ENCODE data around the gene ATP6V0B. TPM values are rescaled to one million over a fixed set of nuclear protein-coding genes. Genes with fewer than 3 reads are reported as not detected.

ATP6V0B gene
- polyA plus RNA-seq, 4 donors = 104 to 245 (median 161) TPM

GRCh38 chr1:43933386-43934100, 41.2 kb upstream of the ATP6V0B start, which contains the start of gene ARTN:
TSS of gene ARTN (plus strand) at chr1:43933801. CDS start at chr1:43935657, 1,856 bp downstream.
- Histone ChIP-seq H3K27ac (ENCODE audit: low read depth in 1 of 3, low read length in 2 of 3) (no peak within 1 kb of the TSS), H3K4me3 (ENCODE audit: low read depth in 1 of 3, low read length in 3 of 3) (peak within 1 kb of the TSS in 2 of 3 donors; percentile 10 to 44), H3K9me3 (ENCODE audit: control insufficient read depth in 2 of 2, insufficient read depth in 1 of 2, low read depth in 1 of 2, low read length in 1 of 2) (no peaks in the 10 kb centered on the region), H3K4me1 (ENCODE audit: control insufficient read depth in 3 of 3, insufficient read depth in 2 of 3, low read depth in 1 of 3, low read length in 2 of 3) (peaks cover 0 to 34% (median 5%) of the 10 kb centered on the region in 3 donors), H3K27me3 (ENCODE audit: control insufficient read depth in 3 of 3, insufficient read depth in 3 of 3, low read length in 3 of 3) (peaks cover 0 to 24% (median 5%) of the 10 kb centered on the region in 3 donors), H3K36me3 (ENCODE audit: control insufficient read depth in 3 of 3, insufficient read depth in 2 of 3, low read depth in 1 of 3, low read length in 3 of 3) (peaks cover 0 to 15% (median 0%) of the 10 kb centered on the region in 3 donors)
- FAIRE-seq (no peak), DNase-seq (peak; percentile 56 to 79)
- WGBS, 3 donors = 2 to 10% (median 3%) methylated on average over 32 to 42 of the region's 42 CpGs

GRCh38 chr1:43934101-43934985, 40.4 kb upstream of the ATP6V0B start:
- DNase-seq (peak; percentile 55 to 64), FAIRE-seq (no peak)
- 20 to 30% (median 22%) methylated on average over 12 to 13 of the region's 13 CpGs for WGBS, 3 donors
- no peak overlapping the region for H3K27ac ChIP-seq (ENCODE audit: low read depth in 1 of 3, low read length in 2 of 3)
- H3K27me3 ChIP-seq (ENCODE audit: control insufficient read depth in 3 of 3, insufficient read depth in 3 of 3, low read length in 3 of 3) = peaks cover 0 to 24% (median 5%) of the 10 kb centered on the region in 3 donors
- H3K4me1 ChIP-seq (ENCODE audit: control insufficient read depth in 3 of 3, insufficient read depth in 2 of 3, low read depth in 1 of 3, low read length in 2 of 3) = peaks cover 0 to 34% (median 5%) of the 10 kb centered on the region in 3 donors
- peaks cover 0 to 15% (median 0%) of the 10 kb centered on the region in 3 donors for H3K36me3 ChIP-seq (ENCODE audit: control insufficient read depth in 3 of 3, insufficient read depth in 2 of 3, low read depth in 1 of 3, low read length in 3 of 3)
- peak overlapping the region in 2 of 3 donors; percentile 10 to 44 for H3K4me3 ChIP-seq (ENCODE audit: low read depth in 1 of 3, low read length in 3 of 3)
- H3K9me3 ChIP-seq (ENCODE audit: control insufficient read depth in 2 of 2, insufficient read depth in 1 of 2, low read depth in 1 of 2, low read length in 1 of 2) = no peaks in the 10 kb centered on the region

GRCh38 chr1:43934986-43935324, 39.8 kb upstream of the ATP6V0B start:
- FAIRE-seq = no peak

GRCh38 chr1:43935711-43936427, 38.9 kb upstream of the ATP6V0B start:
- Histone ChIP-seq H3K9me3 (ENCODE audit: control insufficient read depth in 2 of 2, insufficient read depth in 1 of 2, low read depth in 1 of 2, low read length in 1 of 2) (no peaks in the 10 kb centered on the region), H3K4me1 (ENCODE audit: control insufficient read depth in 3 of 3, insufficient read depth in 2 of 3, low read depth in 1 of 3, low read length in 2 of 3) (peaks cover 0 to 34% (median 5%) of the 10 kb centered on the region in 3 donors), H3K4me3 (ENCODE audit: low read depth in 1 of 3, low read length in 3 of 3) (peak overlapping the region; percentile 14 to 47 (median 38)), H3K27ac (ENCODE audit: low read depth in 1 of 3, low read length in 2 of 3) (no peak overlapping the region), H3K36me3 (ENCODE audit: control insufficient read depth in 3 of 3, insufficient read depth in 2 of 3, low read depth in 1 of 3, low read length in 3 of 3) (peaks cover 0 to 5% (median 0%) of the 10 kb centered on the region in 3 donors), H3K27me3 (ENCODE audit: control insufficient read depth in 3 of 3, insufficient read depth in 3 of 3, low read length in 3 of 3) (peaks cover 0 to 24% (median 5%) of the 10 kb centered on the region in 3 donors)
- no peak for FAIRE-seq
- 10 to 14% (median 12%) methylated on average over 30 to 48 of the region's 48 CpGs for WGBS, 3 donors
- peak in 1 of 2 donors; percentile 37 for DNase-seq

More at GRCh38 chr1:43934986-43935324, 39.8 kb upstream of the ATP6V0B start:
- H3K4me1 ChIP-seq (ENCODE audit: control insufficient read depth in 3 of 3, insufficient read depth in 2 of 3, low read depth in 1 of 3, low read length in 2 of 3) = peaks cover 0 to 34% (median 5%) of the 10 kb centered on the region in 3 donors
- peaks cover 0 to 24% (median 5%) of the 10 kb centered on the region in 3 donors for H3K27me3 ChIP-seq (ENCODE audit: control insufficient read depth in 3 of 3, insufficient read depth in 3 of 3, low read length in 3 of 3)
- no peak overlapping the region for H3K4me3 ChIP-seq (ENCODE audit: low read depth in 1 of 3, low read length in 3 of 3)
- peaks cover 0 to 13% (median 0%) of the 10 kb centered on the region in 3 donors for H3K36me3 ChIP-seq (ENCODE audit: control insufficient read depth in 3 of 3, insufficient read depth in 2 of 3, low read depth in 1 of 3, low read length in 3 of 3)
- no peak for DNase-seq
- H3K9me3 ChIP-seq (ENCODE audit: control insufficient read depth in 2 of 2, insufficient read depth in 1 of 2, low read depth in 1 of 2, low read length in 1 of 2) = no peaks in the 10 kb centered on the region
- H3K27ac ChIP-seq (ENCODE audit: low read depth in 1 of 3, low read length in 2 of 3) = no peak overlapping the region
- WGBS, 3 donors = 50 to 64% (median 63%) methylated on average over 5 of the region's 5 CpGs

- H3K27ac ChIP-seq (ENCODE audit: low read depth in 1 of 3, low read length in 2 of 3) = no peak overlapping the region
- peaks cover 0 to 5% (median 0%) of the 10 kb centered on the region in 3 donors for H3K36me3 ChIP-seq (ENCODE audit: control insufficient read depth in 3 of 3, insufficient read depth in 2 of 3, low read depth in 1 of 3, low read length in 3 of 3)
- FAIRE-seq = no peak
- DNase-seq = peak; percentile 23 to 67
- H3K4me1 ChIP-seq (ENCODE audit: control insufficient read depth in 3 of 3, insufficient read depth in 2 of 3, low read depth in 1 of 3, low read length in 2 of 3) = peaks cover 0 to 34% (median 5%) of the 10 kb centered on the region in 3 donors
- H3K9me3 ChIP-seq (ENCODE audit: control insufficient read depth in 2 of 2, insufficient read depth in 1 of 2, low read depth in 1 of 2, low read length in 1 of 2) = no peaks in the 10 kb centered on the region
- 7 to 12% (median 10%) methylated on average over 48 to 56 of the region's 56 CpGs for WGBS, 3 donors
- peaks cover 0 to 24% (median 5%) of the 10 kb centered on the region in 3 donors for H3K27me3 ChIP-seq (ENCODE audit: control insufficient read depth in 3 of 3, insufficient read depth in 3 of 3, low read length in 3 of 3)
- H3K4me3 ChIP-seq (ENCODE audit: low read depth in 1 of 3, low read length in 3 of 3) = peak overlapping the region; percentile 27 to 47 (median 31)
Measured at GRCh38 chr1:43936431-43937151, 38.2 kb upstream of the ATP6V0B start.

- H3K27ac ChIP-seq (ENCODE audit: low read depth in 1 of 3, low read length in 2 of 3) = no peak overlapping the region
- FAIRE-seq = no peak
Measured at GRCh38 chr1:43937179-43937865, 37.4 kb upstream of the ATP6V0B start.

GRCh38 chr1:43938383-43938782, 36.4 kb upstream of the ATP6V0B start:
- Histone ChIP-seq H3K27ac (ENCODE audit: low read depth in 1 of 3, low read length in 2 of 3) (no peak overlapping the region), H3K36me3 (ENCODE audit: control insufficient read depth in 3 of 3, insufficient read depth in 2 of 3, low read depth in 1 of 3, low read length in 3 of 3) (peaks cover 0 to 5% (median 0%) of the 10 kb centered on the region in 3 donors), H3K4me1 (ENCODE audit: control insufficient read depth in 3 of 3, insufficient read depth in 2 of 3, low read depth in 1 of 3, low read length in 2 of 3) (peaks cover 0 to 28% (median 3%) of the 10 kb centered on the region in 3 donors), H3K9me3 (ENCODE audit: control insufficient read depth in 2 of 2, insufficient read depth in 1 of 2, low read depth in 1 of 2, low read length in 1 of 2) (no peaks in the 10 kb centered on the region), H3K4me3 (ENCODE audit: low read depth in 1 of 3, low read length in 3 of 3) (no peak overlapping the region), H3K27me3 (ENCODE audit: control insufficient read depth in 3 of 3, insufficient read depth in 3 of 3, low read length in 3 of 3) (peaks cover 0 to 14% (median 5%) of the 10 kb centered on the region in 3 donors)
- FAIRE-seq (no peak), DNase-seq (no peak)
- WGBS, 3 donors = 84 to 95% (median 94%) methylated on average over 10 of the region's 10 CpGs

More at GRCh38 chr1:43937179-43937865, 37.4 kb upstream of the ATP6V0B start:
- WGBS, 3 donors = 74 to 86% (median 80%) methylated on average over 8 of the region's 8 CpGs
- Histone ChIP-seq H3K36me3 (ENCODE audit: control insufficient read depth in 3 of 3, insufficient read depth in 2 of 3, low read depth in 1 of 3, low read length in 3 of 3) (peaks cover 0 to 5% (median 0%) of the 10 kb centered on the region in 3 donors), H3K4me3 (ENCODE audit: low read depth in 1 of 3, low read length in 3 of 3) (no peak overlapping the region), H3K9me3 (ENCODE audit: control insufficient read depth in 2 of 2, insufficient read depth in 1 of 2, low read depth in 1 of 2, low read length in 1 of 2) (no peaks in the 10 kb centered on the region), H3K4me1 (ENCODE audit: control insufficient read depth in 3 of 3, insufficient read depth in 2 of 3, low read depth in 1 of 3, low read length in 2 of 3) (peaks cover 0 to 34% (median 5%) of the 10 kb centered on the region in 3 donors), H3K27me3 (ENCODE audit: control insufficient read depth in 3 of 3, insufficient read depth in 3 of 3, low read length in 3 of 3) (peaks cover 0 to 21% (median 5%) of the 10 kb centered on the region in 3 donors)
- no peak for DNase-seq
